Mesenchymal stem cell (in vitro differentiated cells and primary cell): Measurements from ENCODE around the gene TNFSF12.

Experiments used
- DNase-seq: peaks from one replicate; pipeline ENCODE4 v3.0.0-alpha.2; 2013
- H2AFZ ChIP-seq: one replicate; pipeline ENCODE4 v1.6.1; 2013; ENCODE audit warnings: low read depth, mild to moderate bottlenecking, control low read depth, inconsistent platforms, low read length, moderate library complexity
- H2AK5ac ChIP-seq: 2 replicates; pipeline ENCODE4 v1.6.1; 2013; ENCODE audit warnings: low read length, moderate library complexity, mild to moderate bottlenecking, inconsistent platforms; ENCODE audit not compliant: severe bottlenecking
- H2BK120ac ChIP-seq: one replicate; pipeline ENCODE4 v1.6.1; 2013; ENCODE audit warnings: low read depth, mild to moderate bottlenecking, inconsistent platforms, low read length, moderate library complexity
- H2BK12ac ChIP-seq, 2 experiments: one replicate each; pipeline ENCODE4 v1.6.1; 2013; ENCODE audit warnings: inconsistent platforms in 2 of 2, low read length in 2 of 2, mild to moderate bottlenecking in 2 of 2, moderate library complexity in 2 of 2, control low read depth in 1 of 2
- H2BK15ac ChIP-seq: one replicate; pipeline ENCODE4 v1.6.1; 2013; ENCODE audit warnings: mild to moderate bottlenecking, low read depth, inconsistent platforms; ENCODE audit not compliant: poor library complexity, severe bottlenecking
- H2BK5ac ChIP-seq: 2 replicates; pipeline ENCODE4 v1.6.1; 2013; ENCODE audit warnings: low read depth, mild to moderate bottlenecking, low read length, control low read depth, inconsistent platforms; ENCODE audit not compliant: poor library complexity, severe bottlenecking
- H3K14ac ChIP-seq, 2 experiments: one replicate each; pipeline ENCODE4 v1.6.1; 2013; ENCODE audit warnings: inconsistent platforms in 2 of 2, low read length in 2 of 2, control low read depth in 1 of 2, mild to moderate bottlenecking in 1 of 2, moderate library complexity in 1 of 2
- H3K18ac ChIP-seq, 2 experiments: one replicate each; pipeline ENCODE4 v1.6.1; 2013; ENCODE audit warnings: inconsistent platforms in 2 of 2, low read length in 2 of 2, control low read depth in 1 of 2, low read depth in 1 of 2, mild to moderate bottlenecking in 1 of 2
- H3K23ac ChIP-seq, 2 experiments: one replicate each; pipeline ENCODE4 v1.6.1; 2013; ENCODE audit warnings: inconsistent platforms in 2 of 2, low read length in 2 of 2, mild to moderate bottlenecking in 2 of 2, moderate library complexity in 2 of 2, control low read depth in 1 of 2
- H3K27ac ChIP-seq: 2 replicates; pipeline ENCODE4 v1.5.1; 2013; ENCODE audit warnings: mild to moderate bottlenecking, moderate library complexity, low read length, control low read depth, inconsistent platforms; ENCODE audit not compliant: poor library complexity, severe bottlenecking
- H3K27me3 ChIP-seq, 2 experiments: 2 replicates each; pipeline versions ENCODE4 v1.6.1 to v1.7.0; 2013; ENCODE audit warnings: low read length in 2 of 2, mild to moderate bottlenecking in 2 of 2, moderate library complexity in 2 of 2, control low read depth in 1 of 2, inconsistent platforms in 1 of 2; ENCODE audit not compliant: control insufficient read depth in 1 of 2, insufficient read depth in 1 of 2
- H3K36me3 ChIP-seq, 2 experiments: 2 replicates each; pipeline versions ENCODE4 v1.6.1 to v1.7.0; 2013; ENCODE audit warnings: low read length in 2 of 2, control low read depth in 1 of 2, inconsistent platforms in 1 of 2, low read depth in 1 of 2, mild to moderate bottlenecking in 1 of 2; ENCODE audit not compliant: insufficient read depth in 2 of 2, control insufficient read depth in 1 of 2
- H3K4ac ChIP-seq, 2 experiments: one replicate each; pipeline ENCODE4 v1.6.1; 2013; ENCODE audit warnings: inconsistent platforms in 2 of 2, low read length in 2 of 2, mild to moderate bottlenecking in 2 of 2, moderate library complexity in 2 of 2, control low read depth in 1 of 2, low read depth in 1 of 2
- H3K4me1 ChIP-seq: 2 replicates; pipeline ENCODE4 v1.6.1; 2013; ENCODE audit warnings: low read depth, low read length, control low read depth; ENCODE audit not compliant: control insufficient read depth, insufficient read depth
- H3K4me2 ChIP-seq: 2 replicates; pipeline ENCODE4 v1.6.1; 2013; ENCODE audit warnings: low read length, mild to moderate bottlenecking, inconsistent platforms; ENCODE audit not compliant: poor library complexity, severe bottlenecking
- H3K4me3 ChIP-seq, 2 experiments: 2 replicates each; pipeline versions ENCODE4 v1.5.1 to v1.7.0; 2013; ENCODE audit warnings: low read length in 2 of 2, mild to moderate bottlenecking in 2 of 2, control low read depth in 1 of 2, low read depth in 1 of 2; ENCODE audit not compliant: insufficient read depth in 1 of 2
- H3K79me1 ChIP-seq: replicated peaks from 2 replicates; pipeline ENCODE4 v1.6.1; 2013; ENCODE audit warnings: mild to moderate bottlenecking, control low read depth, low read length, inconsistent platforms; ENCODE audit not compliant: poor library complexity, severe bottlenecking
- H3K9ac ChIP-seq: 2 replicates; pipeline ENCODE4 v1.7.0; 2013; ENCODE audit warnings: mild to moderate bottlenecking, low read length, moderate library complexity
- H3K9me3 ChIP-seq: 2 replicates; pipeline ENCODE4 v1.7.0; 2013; ENCODE audit warnings: mild to moderate bottlenecking, low read length; ENCODE audit not compliant: control insufficient read depth
- H4K8ac ChIP-seq: one replicate; pipeline ENCODE4 v1.6.1; 2013; ENCODE audit warnings: inconsistent platforms, mild to moderate bottlenecking, low read length, moderate library complexity
- H4K91ac ChIP-seq: one replicate; pipeline ENCODE4 v1.6.1; 2013; ENCODE audit warnings: mild to moderate bottlenecking, low read length, inconsistent platforms
- WGBS: methylation state at CpG from one replicate; pipeline ENCODE4 v1.1.7; 2013; ENCODE audit warnings: mixed read lengths; 5-methylcytosine and 5-hydroxymethylcytosine counted together

TNFSF12 gene

DNA sequence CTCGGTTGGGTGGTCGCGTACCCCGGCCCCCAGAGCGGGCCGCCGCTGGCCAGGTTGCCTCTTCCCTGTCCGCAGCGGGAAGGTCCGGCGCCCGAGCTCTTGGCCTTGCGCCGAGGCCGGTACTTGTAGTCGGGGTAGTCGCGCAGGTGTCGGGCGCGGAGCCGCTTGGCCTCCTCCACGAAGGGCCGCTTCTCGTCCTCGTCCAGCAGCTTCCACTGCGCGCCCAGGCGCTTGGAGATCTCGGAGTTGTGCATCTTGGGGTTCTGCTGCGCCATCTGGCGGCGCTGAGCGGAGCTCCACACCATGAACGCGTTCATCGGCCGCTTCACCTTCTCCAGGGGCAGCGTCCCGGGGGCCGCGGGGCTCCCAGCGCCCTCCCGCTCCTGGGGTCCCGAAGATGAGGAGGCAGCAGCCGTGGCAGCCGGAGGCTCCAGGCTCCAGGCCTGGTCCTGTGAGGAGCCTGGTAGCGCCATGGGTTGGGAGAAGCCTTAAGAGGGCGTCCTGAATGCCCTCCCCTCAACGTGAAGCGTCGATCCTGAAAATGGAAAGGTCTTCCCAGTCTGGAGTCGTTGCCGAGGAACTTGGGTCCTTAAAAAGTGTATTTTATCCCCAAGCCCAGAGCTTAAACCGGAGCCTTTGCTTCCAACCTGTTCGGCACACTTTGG lies 40.5 kb downstream of the TNFSF12 start:
- Histone ChIP-seq H2BK15ac (peak overlapping the region; percentile 13), H3K18ac (peak overlapping the region in 1 of 2 experiments; percentile 68), H3K79me1 (peaks cover 33% of the 10 kb centered on the region), H3K23ac (no peak overlapping the region), H3K27ac (peak overlapping the region; percentile 31), H3K9me3 (no peaks in the 10 kb centered on the region), H3K9ac (peak overlapping the region; percentile 79), H3K4me1 (peaks cover 50% of the 10 kb centered on the region), H2AFZ (no peak overlapping the region), H3K27me3 (no peaks in the 10 kb centered on the region), H2BK12ac (peak overlapping the region in 1 of 2 experiments; percentile 4), H3K36me3 (peaks cover 56 to 78% of the 10 kb centered on the region in 2 experiments), H2AK5ac (peak overlapping the region; percentile 82), H2BK120ac (peak overlapping the region; percentile 24), H4K8ac (peak overlapping the region; percentile 87), H3K14ac (no peak overlapping the region), H4K91ac (peak overlapping the region; percentile 35), H3K4me2 (peak overlapping the region; percentile 33), H3K4ac (no peak overlapping the region), H2BK5ac (no peak overlapping the region), H3K4me3 (peak overlapping the region in 1 of 2 experiments; percentile 68)
- 21% methylated on average over 49 of the region's 56 CpGs for whole genome bisulfite sequencing
- peak; percentile 86 for DNase-seq

DNA sequence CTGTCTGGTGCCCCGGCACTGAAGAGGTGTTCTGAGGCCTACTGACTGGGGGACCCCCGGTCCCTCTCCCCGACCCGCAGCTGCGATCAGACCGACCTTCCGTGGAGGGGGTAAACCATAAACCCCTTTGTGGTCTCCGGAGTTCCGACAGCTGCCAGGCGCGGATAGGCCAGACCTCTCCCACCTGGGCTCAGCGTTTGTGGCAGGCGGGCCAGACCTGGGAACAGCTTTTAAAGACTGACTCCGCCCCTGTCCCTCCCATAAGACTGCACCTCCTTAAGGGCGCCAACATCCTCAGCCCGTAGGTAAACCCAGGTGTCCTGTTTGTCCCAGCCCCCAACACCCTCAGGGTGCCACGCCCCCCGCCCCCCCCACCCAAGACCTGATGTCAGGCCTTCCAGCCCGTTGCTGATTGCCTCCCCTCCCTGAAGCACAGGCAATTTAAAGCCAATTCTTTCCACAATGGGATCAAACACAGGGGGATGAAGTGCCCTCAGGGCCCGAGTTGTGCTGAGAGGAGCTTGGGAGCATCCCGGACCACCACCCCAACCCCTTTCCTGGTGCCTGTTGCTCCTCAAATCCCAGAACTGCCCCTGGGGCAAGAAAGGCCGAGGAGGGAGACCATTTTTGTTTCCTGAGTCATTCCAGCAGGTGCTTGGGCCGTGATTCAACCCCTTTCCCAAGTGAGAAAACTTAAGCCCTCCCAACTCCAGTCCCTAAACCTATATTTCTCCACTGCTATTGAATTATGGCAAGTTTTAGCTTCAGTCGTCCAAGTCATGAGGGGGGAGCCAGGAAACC lies 41.2 kb downstream of the TNFSF12 start, which contains the start of gene SOX15:
Gene SOX15, minus strand, starts transcription at position 204 of the 801 bp plus-strand sequence. CDS start 418 bp downstream, outside the sequence.
- peak within 1 kb of the TSS; percentile 35 for H4K91ac ChIP-seq
- no peaks in the 10 kb centered on the region for H3K27me3 ChIP-seq
- 46% methylated on average over 24 of the region's 24 CpGs for WGBS
- peak within 1 kb of the TSS; percentile 24 for H2BK120ac ChIP-seq
- H2BK15ac ChIP-seq: peak within 1 kb of the TSS; percentile 13
- H3K27ac ChIP-seq: peak within 1 kb of the TSS; percentile 82
- peak within 1 kb of the TSS in 1 of 2 experiments; percentile 70 for H2BK12ac ChIP-seq
- DNase-seq: no peak
- no peak within 1 kb of the TSS for H2AFZ ChIP-seq
- no peak within 1 kb of the TSS for H2BK5ac ChIP-seq
- peak within 1 kb of the TSS in 1 of 2 experiments; percentile 26 for H3K14ac ChIP-seq
- peak within 1 kb of the TSS in 1 of 2 experiments; percentile 72 for H3K4ac ChIP-seq
- H2AK5ac ChIP-seq: peak within 1 kb of the TSS; percentile 91
- peaks cover 35% of the 10 kb centered on the region for H3K79me1 ChIP-seq
- H3K23ac ChIP-seq: peak within 1 kb of the TSS in 1 of 2 experiments; percentile 60
- H3K4me1 ChIP-seq: peaks cover 50% of the 10 kb centered on the region
- peak within 1 kb of the TSS; percentile 68 to 73 for H3K18ac ChIP-seq
- peaks cover 63 to 85% of the 10 kb centered on the region in 2 experiments for H3K36me3 ChIP-seq
- H3K9ac ChIP-seq: peak within 1 kb of the TSS; percentile 79
- no peaks in the 10 kb centered on the region for H3K9me3 ChIP-seq
- H3K4me3 ChIP-seq: peak within 1 kb of the TSS in 1 of 2 experiments; percentile 68
- peak within 1 kb of the TSS; percentile 33 for H3K4me2 ChIP-seq
- H4K8ac ChIP-seq: peak within 1 kb of the TSS; percentile 87

DNA sequence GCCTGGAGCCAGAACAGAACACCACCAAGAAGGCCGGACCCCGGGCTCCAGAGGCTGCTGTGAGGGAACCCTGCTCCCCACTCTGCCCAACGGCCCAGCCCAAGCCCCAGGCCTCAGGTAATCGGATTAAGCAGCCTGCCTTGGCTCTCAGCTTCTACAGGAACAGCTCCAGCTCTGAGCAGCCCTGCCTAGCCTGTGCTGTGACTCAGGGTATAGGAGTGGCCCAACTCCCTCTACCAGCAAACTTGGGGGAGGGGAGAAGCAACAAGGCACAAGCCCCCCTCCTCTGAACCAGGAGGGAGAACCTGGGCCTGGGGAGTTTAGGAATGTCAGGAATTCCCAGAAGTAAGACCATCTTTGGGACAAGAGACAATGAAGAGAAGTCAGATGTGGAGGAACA lies 41.9 kb downstream of the TNFSF12 start:
- peak; percentile 54 for DNase-seq
- Histone ChIP-seq H3K4ac (no peak overlapping the region), H3K79me1 (peaks cover 40% of the 10 kb centered on the region), H2BK120ac (no peak overlapping the region), H2AFZ (no peak overlapping the region), H2BK5ac (no peak overlapping the region), H3K23ac (no peak overlapping the region), H4K8ac (no peak overlapping the region), H2AK5ac (peak overlapping the region; percentile 44), H2BK12ac (no peak overlapping the region), H3K14ac (no peak overlapping the region), H3K36me3 (peaks cover 67 to 87% of the 10 kb centered on the region in 2 experiments), H3K27ac (peak overlapping the region; percentile 66), H4K91ac (no peak overlapping the region), H2BK15ac (no peak overlapping the region), H3K4me2 (no peak overlapping the region), H3K4me3 (no peak overlapping the region), H3K9me3 (no peaks in the 10 kb centered on the region), H3K9ac (peak overlapping the region; percentile 73), H3K27me3 (no peaks in the 10 kb centered on the region), H3K18ac (no peak overlapping the region), H3K4me1 (peaks cover 50% of the 10 kb centered on the region)
- 51% methylated on average over 4 of the region's 4 CpGs for WGBS

DNA sequence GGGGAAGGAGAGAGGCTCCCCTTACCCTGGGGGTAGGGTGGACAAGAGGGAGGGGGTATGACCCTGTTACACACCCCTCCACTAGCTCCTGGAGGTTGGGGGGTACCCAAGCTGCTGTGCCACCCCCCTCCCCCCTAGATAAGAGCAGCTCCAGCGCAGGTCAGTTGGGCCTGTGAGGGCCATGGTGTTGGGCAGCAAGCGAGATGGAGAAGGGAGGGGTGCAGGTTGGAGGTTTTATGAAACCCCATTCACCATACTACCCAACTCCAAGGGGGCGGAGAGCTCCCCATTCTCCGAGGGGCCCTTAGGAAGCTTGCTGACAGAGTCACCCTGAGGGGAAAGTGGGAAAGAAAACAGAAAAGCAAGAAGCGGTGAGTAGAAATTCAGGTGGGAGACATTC lies 42.7 kb downstream of the TNFSF12 start:
- Histone ChIP-seq H3K4me3 (no peak overlapping the region), H3K4ac (no peak overlapping the region), H3K18ac (no peak overlapping the region), H2BK5ac (no peak overlapping the region), H3K79me1 (peaks cover 35% of the 10 kb centered on the region), H2AFZ (no peak overlapping the region), H2BK15ac (no peak overlapping the region), H3K9me3 (no peaks in the 10 kb centered on the region), H2BK12ac (no peak overlapping the region), H2BK120ac (no peak overlapping the region), H3K14ac (no peak overlapping the region), H4K91ac (no peak overlapping the region), H3K27ac (no peak overlapping the region), H4K8ac (peak overlapping the region; percentile 51), H3K4me1 (peaks cover 46% of the 10 kb centered on the region), H3K9ac (peak overlapping the region; percentile 73), H3K36me3 (peaks cover 69 to 87% of the 10 kb centered on the region in 2 experiments), H3K23ac (no peak overlapping the region), H2AK5ac (peak overlapping the region; percentile 76), H3K27me3 (no peaks in the 10 kb centered on the region), H3K4me2 (no peak overlapping the region)
- WGBS: 100% methylated on average over 2 of the region's 5 CpGs
- no peak for DNase-seq
